Left lung (tissue), 10 donors: ENCODE measurements around the gene PLCH1. TPM values are rescaled to one million over a fixed set of nuclear protein-coding genes. Genes with fewer than 3 reads are reported as not detected.
A peak's percentile ranks its signal among the peaks of the same experiment; 100 is the strongest.

Source experiments
- ATAC-seq: fragments of 200-7000 bp; cut with Tn5 transposase; one replicate; pipeline ENCODE4 v1.9.1; 2020; ENCODE audit warnings: moderate library complexity
- DNase-seq, 4 donors: peaks; one replicate each; pipeline ENCODE4 v3.0.0-alpha.2; 2013 to 2020
- H3K27ac ChIP-seq, 2 donors: fragments of 200-600 bp; sonication (generic) in 1 of 2; one replicate each; pipeline versions ENCODE4 v1.5.0 to v1.8.0; 2020 to 2021
- H3K27me3 ChIP-seq, 2 donors: fragments of 200-600 bp; sonication (generic) in 1 of 2; one replicate each; pipeline versions ENCODE4 v1.5.0 to v1.8.0; 2020 to 2021
- H3K36me3 ChIP-seq, 2 donors: fragments of 200-600 bp; sonication (generic) in 1 of 2; one replicate each; pipeline versions ENCODE4 v1.5.0 to v1.8.0; 2020 to 2021
- H3K4me1 ChIP-seq, 2 donors: fragments of 200-600 bp; one replicate each; pipeline ENCODE4 v1.8.0; 2021
- H3K4me3 ChIP-seq, 2 donors: fragments of 200-600 bp; sonication (generic) in 1 of 2; one replicate each; pipeline versions ENCODE4 v1.5.0 to v1.8.0; 2020 to 2021; ENCODE audit warnings: mild to moderate bottlenecking in 1 of 2
- H3K9me3 ChIP-seq, 2 donors: fragments of 200-600 bp; sonication (generic) in 1 of 2; one replicate each; pipeline versions ENCODE4 v1.5.0 to v1.8.0; 2020 to 2021
- intact Hi-C, 2 donors: fragments of 100-400 bp; cut with DNase I; formaldehyde crosslinking; loops; one replicate each; pipeline versions ENCODE4 v1.11.2 to v1.14.2; 2022
- polyA plus RNA-seq, 6 donors: library from polyadenylated mRNA; unstranded; fragments of 120-200 nt; gene quantifications; one replicate each; pipeline ENCODE4 v1.2.1, GENCODE V29; 2013; ENCODE audit not compliant: insufficient read length in 6 of 6
- total RNA-seq, 2 donors: library from RNA; stranded (reverse); fragmentation: NEBNext Ultra II Directional; extraction: Animal tissue kit (Norgen Biotek cat#: 25700); gene quantifications; one replicate each; pipeline ENCODE4 v1.2.1, GENCODE V29; 2021
- TF ChIP-seq, protein P1 (sequence below), 2 donors: fragments of 200-600 bp; sonication (generic) in 1 of 2; IDR thresholded peaks; one replicate each; pipeline versions ENCODE4 v1.5.0 to v1.8.0; 2021; ENCODE audit warnings: antibody characterized with exemption in 2 of 2
- donor health status: DM: no; HTN: yes; CAD: no.
- donor health status: DM: no; HTN: no; CAD: no.

PLCH1 gene
- total and polyA plus RNA-seq, 8 donors = 8.5 to 33.8 (median 23.7) TPM

DNA sequence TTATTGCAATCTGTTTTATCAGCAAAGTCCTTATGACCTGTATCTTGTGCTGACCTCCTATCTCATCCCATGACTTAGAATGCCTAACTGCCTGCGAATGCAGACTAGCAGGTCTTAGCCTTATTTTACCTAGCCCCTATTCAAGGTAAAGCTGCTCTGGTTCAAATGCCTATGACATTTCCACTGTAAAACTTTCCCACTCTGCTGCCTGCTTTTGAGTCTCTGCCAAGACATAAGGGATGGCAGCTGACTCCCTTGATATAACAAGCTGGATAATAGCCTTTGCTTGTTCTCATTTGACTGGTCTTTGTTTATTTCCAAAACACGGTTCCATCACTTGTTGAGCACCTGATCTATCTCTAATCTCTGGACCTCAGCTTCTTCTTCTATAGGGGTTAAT, 319.5 kb downstream of the PLCH1 start:
- TF ChIP-seq, protein P1, sequence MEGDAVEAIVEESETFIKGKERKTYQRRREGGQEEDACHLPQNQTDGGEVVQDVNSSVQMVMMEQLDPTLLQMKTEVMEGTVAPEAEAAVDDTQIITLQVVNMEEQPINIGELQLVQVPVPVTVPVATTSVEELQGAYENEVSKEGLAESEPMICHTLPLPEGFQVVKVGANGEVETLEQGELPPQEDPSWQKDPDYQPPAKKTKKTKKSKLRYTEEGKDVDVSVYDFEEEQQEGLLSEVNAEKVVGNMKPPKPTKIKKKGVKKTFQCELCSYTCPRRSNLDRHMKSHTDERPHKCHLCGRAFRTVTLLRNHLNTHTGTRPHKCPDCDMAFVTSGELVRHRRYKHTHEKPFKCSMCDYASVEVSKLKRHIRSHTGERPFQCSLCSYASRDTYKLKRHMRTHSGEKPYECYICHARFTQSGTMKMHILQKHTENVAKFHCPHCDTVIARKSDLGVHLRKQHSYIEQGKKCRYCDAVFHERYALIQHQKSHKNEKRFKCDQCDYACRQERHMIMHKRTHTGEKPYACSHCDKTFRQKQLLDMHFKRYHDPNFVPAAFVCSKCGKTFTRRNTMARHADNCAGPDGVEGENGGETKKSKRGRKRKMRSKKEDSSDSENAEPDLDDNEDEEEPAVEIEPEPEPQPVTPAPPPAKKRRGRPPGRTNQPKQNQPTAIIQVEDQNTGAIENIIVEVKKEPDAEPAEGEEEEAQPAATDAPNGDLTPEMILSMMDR (IDR thresholded peaks at IDR 0.05) = no peak
- no peaks in the 10 kb centered on the region for H3K36me3 ChIP-seq

GRCh38 chr3:155424323-155424710, 320.6 kb downstream of the PLCH1 start:
- TF ChIP-seq, protein P1 (IDR thresholded peaks at IDR 0.05) = no peak
- no peak for ATAC-seq
- no peaks in the 10 kb centered on the region for H3K36me3 ChIP-seq
- DNase-seq = no peak
- H3K9me3 ChIP-seq = peaks cover 0 to 27% of the 10 kb centered on the region in 2 donors
- H3K4me1 ChIP-seq = no peaks in the 10 kb centered on the region
- H3K4me3 ChIP-seq = no peak overlapping the region
- H3K27ac ChIP-seq = no peak overlapping the region
- intact Hi-C loops = no loop called here
- no peaks in the 10 kb centered on the region for H3K27me3 ChIP-seq

More for the DNA sequence above, 319.5 kb downstream of the PLCH1 start:
- ATAC-seq (no peak), DNase-seq (no peak)
- Histone ChIP-seq H3K9me3 (peaks cover 0 to 32% of the 10 kb centered on the region in 2 donors), H3K4me1 (no peaks in the 10 kb centered on the region), H3K27me3 (no peaks in the 10 kb centered on the region), H3K4me3 (no peak overlapping the region), H3K27ac (no peak overlapping the region)
- intact Hi-C loops = no loop called here

DNA sequence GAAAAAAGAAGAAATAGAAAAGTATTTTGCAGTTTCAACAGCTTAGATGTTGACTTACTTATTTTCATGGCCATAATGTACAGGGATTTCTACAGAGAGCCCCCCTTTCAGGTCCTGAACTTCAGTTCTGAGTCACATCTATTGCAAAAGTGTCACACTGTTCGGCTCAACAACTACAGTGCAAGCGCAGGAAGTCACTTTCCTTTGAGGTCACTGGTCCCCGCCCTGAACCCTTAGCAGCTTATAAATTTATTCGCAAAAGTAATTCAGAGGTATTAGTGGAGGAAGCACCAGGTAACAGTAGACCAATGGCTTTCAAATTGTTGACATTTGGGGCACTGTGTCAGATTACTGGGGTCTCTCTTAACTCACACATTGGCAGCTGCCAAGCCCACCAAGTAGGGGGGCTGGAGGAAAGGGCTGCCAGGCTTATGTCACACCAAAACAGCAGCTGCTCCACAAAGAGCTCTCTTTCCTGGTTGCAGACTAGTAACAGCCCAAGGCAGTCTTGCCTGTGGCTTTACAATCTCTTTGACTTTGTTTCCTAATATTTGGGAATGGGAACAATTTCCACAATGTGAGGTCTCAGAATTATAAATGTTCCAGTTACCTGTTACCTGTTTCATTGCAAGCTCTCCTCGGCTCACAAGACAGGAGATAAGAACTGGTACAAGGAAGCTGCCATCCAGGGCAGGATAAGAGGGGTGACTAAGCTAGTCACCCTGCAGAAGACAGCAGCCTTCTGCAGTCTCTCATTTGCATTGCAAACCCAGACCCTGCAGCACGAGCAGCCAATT, 321.1 kb downstream of the PLCH1 start:
- Histone ChIP-seq H3K27me3 (no peaks in the 10 kb centered on the region), H3K4me1 (no peaks in the 10 kb centered on the region), H3K36me3 (no peaks in the 10 kb centered on the region), H3K9me3 (peaks cover 0 to 21% of the 10 kb centered on the region in 2 donors), H3K4me3 (no peak overlapping the region), H3K27ac (no peak overlapping the region)
- ATAC-seq = peak; percentile 42
- TF ChIP-seq, protein P1 (IDR thresholded peaks at IDR 0.05) = no peak
- no peak for DNase-seq
- intact Hi-C loops = no loop called here

GRCh38 chr3:155420881-155421486, 323.9 kb downstream of the PLCH1 start:
- no peaks in the 10 kb centered on the region for H3K27me3 ChIP-seq
- ATAC-seq (no peak), DNase-seq (no peak)
- no peaks in the 10 kb centered on the region for H3K9me3 ChIP-seq
- no peaks in the 10 kb centered on the region for H3K4me1 ChIP-seq
- no peaks in the 10 kb centered on the region for H3K36me3 ChIP-seq
- TF ChIP-seq, protein P1 (IDR thresholded peaks at IDR 0.05) = no peak
- intact Hi-C loops = no loop called here
- no peak overlapping the region for H3K4me3 ChIP-seq
- no peak overlapping the region for H3K27ac ChIP-seq

- DNase-seq = no peak
- TF ChIP-seq, protein P1 (IDR thresholded peaks at IDR 0.05) = no peak
- Histone ChIP-seq H3K27me3 (no peaks in the 10 kb centered on the region), H3K4me1 (no peaks in the 10 kb centered on the region), H3K9me3 (no peaks in the 10 kb centered on the region), H3K27ac (no peak overlapping the region), H3K36me3 (no peaks in the 10 kb centered on the region), H3K4me3 (no peak overlapping the region)
- ATAC-seq = no peak
- intact Hi-C loops = no loop called here
These were observed 324.5 kb downstream of the PLCH1 start for GRCh38 chr3:155420406-155420805.
